Left lung (tissue), 10 donors: Measurements from ENCODE around the gene RPLP2. TPM values are rescaled to one million over a fixed set of nuclear protein-coding genes. Genes with fewer than 3 reads are reported as not detected.
A peak's percentile ranks its signal among the peaks of the same experiment; 100 is the strongest.

Source experiments
- ATAC-seq: fragments of 200-7000 bp; cut with Tn5 transposase; one replicate; pipeline ENCODE4 v1.9.1; 2020; ENCODE audit warnings: moderate library complexity
- DNase-seq, 4 donors: peaks; one replicate each; pipeline ENCODE4 v3.0.0-alpha.2; 2013 to 2020
- H3K27ac ChIP-seq, 2 donors: fragments of 200-600 bp; sonication (generic) in 1 of 2; one replicate each; pipeline versions ENCODE4 v1.5.0 to v1.8.0; 2020 to 2021
- H3K27me3 ChIP-seq, 2 donors: fragments of 200-600 bp; sonication (generic) in 1 of 2; one replicate each; pipeline versions ENCODE4 v1.5.0 to v1.8.0; 2020 to 2021
- H3K36me3 ChIP-seq, 2 donors: fragments of 200-600 bp; sonication (generic) in 1 of 2; one replicate each; pipeline versions ENCODE4 v1.5.0 to v1.8.0; 2020 to 2021
- H3K4me1 ChIP-seq, 2 donors: fragments of 200-600 bp; one replicate each; pipeline ENCODE4 v1.8.0; 2021
- H3K4me3 ChIP-seq, 2 donors: fragments of 200-600 bp; sonication (generic) in 1 of 2; one replicate each; pipeline versions ENCODE4 v1.5.0 to v1.8.0; 2020 to 2021; ENCODE audit warnings: mild to moderate bottlenecking in 1 of 2
- H3K9me3 ChIP-seq, 2 donors: fragments of 200-600 bp; sonication (generic) in 1 of 2; one replicate each; pipeline versions ENCODE4 v1.5.0 to v1.8.0; 2020 to 2021
- intact Hi-C, 2 donors: fragments of 100-400 bp; cut with DNase I; formaldehyde crosslinking; loops; one replicate each; pipeline versions ENCODE4 v1.11.2 to v1.14.2; 2022
- polyA plus RNA-seq, 6 donors: library from polyadenylated mRNA; unstranded; fragments of 120-200 nt; gene quantifications; one replicate each; pipeline ENCODE4 v1.2.1, GENCODE V29; 2013; ENCODE audit not compliant: insufficient read length in 6 of 6
- total RNA-seq, 2 donors: library from RNA; stranded (reverse); fragmentation: NEBNext Ultra II Directional; extraction: Animal tissue kit (Norgen Biotek cat#: 25700); gene quantifications; one replicate each; pipeline ENCODE4 v1.2.1, GENCODE V29; 2021
- TF ChIP-seq, protein P1 (sequence below), 2 donors: fragments of 200-600 bp; sonication (generic) in 1 of 2; IDR thresholded peaks; one replicate each; pipeline versions ENCODE4 v1.5.0 to v1.8.0; 2021; ENCODE audit warnings: antibody characterized with exemption in 2 of 2
- donor health status: DM: no; HTN: yes; CAD: no.
- donor health status: DM: no; HTN: no; CAD: no.

RPLP2 gene
- total and polyA plus RNA-seq, 8 donors, result 1,154 to 1,802 (median 1,390) TPM

DNA sequence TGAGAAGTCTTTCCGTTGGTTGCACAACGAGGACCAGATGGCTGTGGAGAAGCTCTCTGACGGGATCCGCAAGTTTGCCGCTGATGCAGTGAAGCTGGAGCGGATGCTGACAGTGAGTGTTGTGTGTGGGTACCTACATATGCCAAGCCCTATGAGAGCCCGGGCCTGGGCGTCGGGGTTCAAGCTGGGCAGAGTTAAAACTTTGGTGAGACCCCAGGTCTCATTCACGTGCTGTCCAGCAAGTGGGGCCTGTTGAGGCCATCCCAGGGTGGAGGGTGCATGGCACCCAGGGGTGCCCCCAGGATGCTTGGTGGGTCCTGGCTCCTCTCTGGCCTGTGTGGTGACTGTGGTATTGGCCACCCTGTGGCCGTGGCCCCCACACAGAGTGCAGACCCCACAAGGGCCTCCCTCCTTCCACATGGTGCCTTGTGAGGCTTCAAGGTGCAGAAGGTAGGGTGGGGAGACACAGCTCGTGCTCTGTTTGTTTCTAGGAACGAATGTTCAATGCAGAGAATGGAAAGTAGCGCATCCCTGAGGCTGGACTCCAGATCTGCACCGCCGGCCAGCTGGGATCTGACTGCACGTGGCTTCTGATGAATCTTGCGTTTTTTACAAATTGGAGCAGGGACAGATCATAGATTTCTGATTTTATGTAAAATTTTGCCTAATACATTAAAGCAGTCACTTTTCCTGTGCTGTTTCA, 45.3 kb upstream of the RPLP2 start:
- DNase-seq (no peak), ATAC-seq (no peak)
- intact Hi-C loops, result no loop called here
- no peak overlapping the region for H3K4me3 ChIP-seq
- TF ChIP-seq, protein P1, sequence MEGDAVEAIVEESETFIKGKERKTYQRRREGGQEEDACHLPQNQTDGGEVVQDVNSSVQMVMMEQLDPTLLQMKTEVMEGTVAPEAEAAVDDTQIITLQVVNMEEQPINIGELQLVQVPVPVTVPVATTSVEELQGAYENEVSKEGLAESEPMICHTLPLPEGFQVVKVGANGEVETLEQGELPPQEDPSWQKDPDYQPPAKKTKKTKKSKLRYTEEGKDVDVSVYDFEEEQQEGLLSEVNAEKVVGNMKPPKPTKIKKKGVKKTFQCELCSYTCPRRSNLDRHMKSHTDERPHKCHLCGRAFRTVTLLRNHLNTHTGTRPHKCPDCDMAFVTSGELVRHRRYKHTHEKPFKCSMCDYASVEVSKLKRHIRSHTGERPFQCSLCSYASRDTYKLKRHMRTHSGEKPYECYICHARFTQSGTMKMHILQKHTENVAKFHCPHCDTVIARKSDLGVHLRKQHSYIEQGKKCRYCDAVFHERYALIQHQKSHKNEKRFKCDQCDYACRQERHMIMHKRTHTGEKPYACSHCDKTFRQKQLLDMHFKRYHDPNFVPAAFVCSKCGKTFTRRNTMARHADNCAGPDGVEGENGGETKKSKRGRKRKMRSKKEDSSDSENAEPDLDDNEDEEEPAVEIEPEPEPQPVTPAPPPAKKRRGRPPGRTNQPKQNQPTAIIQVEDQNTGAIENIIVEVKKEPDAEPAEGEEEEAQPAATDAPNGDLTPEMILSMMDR (IDR thresholded peaks at IDR 0.05), result no peak
- no peaks in the 10 kb centered on the region for H3K27me3 ChIP-seq
- H3K9me3 ChIP-seq, result no peaks in the 10 kb centered on the region
- H3K36me3 ChIP-seq, result peaks cover 0 to 83% of the 10 kb centered on the region in 2 donors
- no peak overlapping the region for H3K27ac ChIP-seq
- H3K4me1 ChIP-seq, result peaks cover 0 to 12% of the 10 kb centered on the region in 2 donors

DNA sequence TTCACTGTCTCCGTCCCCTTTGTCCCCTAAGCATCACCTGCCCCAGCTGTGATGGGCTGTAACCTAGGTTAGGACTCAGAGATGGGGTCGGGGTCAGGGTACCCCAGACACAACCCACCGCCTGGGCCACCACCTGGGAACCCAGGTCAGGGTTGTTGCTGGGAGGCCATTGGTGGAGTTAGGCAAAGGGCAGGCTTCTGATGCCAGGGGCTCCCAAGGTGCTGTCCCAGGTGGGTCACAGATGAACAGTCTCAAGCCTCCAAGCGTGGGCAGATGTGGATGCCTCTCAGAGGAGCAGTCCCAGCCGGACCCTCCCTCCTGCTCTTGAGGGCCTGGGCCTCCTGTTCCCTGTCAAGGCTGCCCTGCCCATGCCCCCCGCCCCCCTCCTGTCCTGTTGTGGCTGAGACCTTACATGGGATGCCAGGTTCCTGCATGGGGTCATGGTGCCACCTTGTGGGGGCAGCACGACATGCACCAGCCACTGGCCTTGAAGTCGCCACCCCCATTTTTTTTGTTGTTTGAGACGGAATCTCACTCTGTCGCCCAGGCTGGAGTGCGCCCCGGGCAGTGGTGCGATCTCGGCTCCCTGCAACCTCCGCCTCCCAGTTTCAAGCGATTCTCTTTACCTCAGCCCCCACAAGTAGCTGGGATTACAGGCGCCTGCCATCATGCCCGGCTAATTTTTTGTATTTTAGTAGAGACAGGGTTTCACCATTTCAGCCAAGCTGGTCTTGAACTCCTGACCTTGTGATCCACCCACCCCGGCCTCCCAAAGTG, 44.6 kb upstream of the RPLP2 start:
- intact Hi-C loops, result no loop called here
- ATAC-seq (peak; percentile 45), DNase-seq (peak in 2 of 4 donors; percentile 55 to 83)
- H3K4me3 ChIP-seq, result no peak overlapping the region
- H3K27ac ChIP-seq, result no peak overlapping the region
- peaks cover 0 to 83% of the 10 kb centered on the region in 2 donors for H3K36me3 ChIP-seq
- H3K27me3 ChIP-seq, result no peaks in the 10 kb centered on the region
- peaks cover 0 to 12% of the 10 kb centered on the region in 2 donors for H3K4me1 ChIP-seq
- TF ChIP-seq, protein P1 (IDR thresholded peaks at IDR 0.05), result peak; percentile 47 to 62
- no peaks in the 10 kb centered on the region for H3K9me3 ChIP-seq

DNA sequence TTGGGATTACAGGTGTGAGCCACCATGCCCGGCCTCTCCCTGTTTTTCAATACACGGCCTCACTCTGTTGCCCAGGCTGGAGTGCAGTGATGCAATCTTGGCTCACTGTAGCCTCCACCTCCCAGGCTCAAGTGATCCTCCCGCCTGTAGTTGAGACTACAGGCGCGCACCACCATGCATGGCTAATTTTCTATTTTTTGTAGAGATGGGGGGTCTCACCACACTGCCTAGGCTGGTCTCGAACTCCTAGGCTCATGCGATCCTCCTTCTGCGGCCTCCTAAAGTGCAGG, 44.0 kb upstream of the RPLP2 start:
- TF ChIP-seq, protein P1 (IDR thresholded peaks at IDR 0.05), result no peak
- intact Hi-C loops, result no loop called here
- peaks cover 0 to 83% of the 10 kb centered on the region in 2 donors for H3K36me3 ChIP-seq

DNA sequence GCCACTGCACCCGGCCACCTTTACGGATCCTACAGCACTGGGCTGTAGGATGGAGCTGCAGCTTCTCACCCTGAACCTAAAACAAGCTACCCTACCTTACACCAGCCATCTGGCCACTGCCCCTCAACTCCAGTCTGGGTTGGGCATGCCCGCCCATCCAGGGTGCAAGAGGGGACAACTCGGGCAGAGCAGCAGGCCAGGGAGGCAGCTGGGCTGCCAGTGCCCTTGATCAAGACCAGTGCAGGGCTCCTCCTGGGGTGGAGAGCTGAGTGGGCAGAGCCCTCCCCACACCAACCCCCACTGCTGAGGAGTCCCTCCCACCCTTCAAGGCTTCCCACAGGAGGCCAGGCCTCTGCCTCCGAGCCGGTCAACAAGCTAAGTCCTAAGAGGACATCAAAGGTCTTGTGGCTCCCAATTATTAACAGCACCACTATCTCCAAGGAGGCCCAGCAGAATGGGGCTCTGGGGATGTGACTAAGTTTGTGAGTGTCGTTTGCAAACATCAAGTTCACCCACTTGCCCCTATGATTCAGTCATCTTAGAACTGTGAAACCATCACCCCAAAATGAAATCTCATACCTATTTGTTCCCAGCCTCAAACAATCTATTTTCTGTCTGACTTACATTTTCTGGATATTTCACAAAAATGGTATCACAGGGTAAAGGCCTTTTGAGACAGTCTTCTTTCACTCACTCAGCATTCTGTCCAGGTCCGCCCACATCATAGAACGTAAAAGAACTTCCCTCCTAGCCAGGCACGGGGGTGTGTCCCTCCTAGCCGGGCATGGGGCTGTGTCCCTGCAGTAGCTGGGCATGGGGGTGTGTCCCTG, 43.4 kb upstream of the RPLP2 start:
- no peaks in the 10 kb centered on the region for H3K9me3 ChIP-seq
- intact Hi-C loops, result no loop called here
- no peak for ATAC-seq

More for the DNA sequence above, 44.0 kb upstream of the RPLP2 start:
- Histone ChIP-seq H3K9me3 (no peaks in the 10 kb centered on the region), H3K27me3 (no peaks in the 10 kb centered on the region), H3K4me3 (no peak overlapping the region), H3K4me1 (peaks cover 0 to 12% of the 10 kb centered on the region in 2 donors), H3K27ac (no peak overlapping the region)
- DNase-seq, result no peak
- no peak for ATAC-seq

More for the DNA sequence above, 43.4 kb upstream of the RPLP2 start:
- no peak overlapping the region for H3K4me3 ChIP-seq
- H3K27me3 ChIP-seq, result no peaks in the 10 kb centered on the region
- no peak overlapping the region for H3K27ac ChIP-seq
- TF ChIP-seq, protein P1 (IDR thresholded peaks at IDR 0.05), result no peak
- H3K4me1 ChIP-seq, result peaks cover 0 to 12% of the 10 kb centered on the region in 2 donors
- H3K36me3 ChIP-seq, result peaks cover 0 to 83% of the 10 kb centered on the region in 2 donors
- no peak for DNase-seq
